ENCODE measurements around the gene DCUN1D2. TPM values are rescaled to one million over a fixed set of nuclear protein-coding genes. Genes with fewer than 3 reads are reported as not detected.

The DCUN1D2 gene
- total RNA-seq, 1 donor from 2014 or later, result 23.0 TPM

GRCh38 chr13:113410472-113411201 lies 79.9 kb downstream of the DCUN1D2 start:
- intact Hi-C loops (cut with micrococcal nuclease), result no loop called here

GRCh38 chr13:113408562-113408961 lies 81.9 kb downstream of the DCUN1D2 start:
- intact Hi-C loops (cut with micrococcal nuclease), result no loop called here

GRCh38 chr13:113407531-113408393 lies 82.7 kb downstream of the DCUN1D2 start:
- intact Hi-C loops (cut with micrococcal nuclease), result no loop called here

GRCh38 chr13:113407103-113407530 lies 83.4 kb downstream of the DCUN1D2 start:
- intact Hi-C loops (cut with micrococcal nuclease), result no loop called here

- intact Hi-C loops (cut with micrococcal nuclease), result no loop called here
Observed at GRCh38 chr13:113406321-113407102, 84.0 kb downstream of the DCUN1D2 start.

Other genes with a start within 250 kb of the DCUN1D2 start
- 75.9 and 77.0 TPM in 2 replicates for gene LAMP1, start 193.5 kb downstream of the DCUN1D2 start, total RNA-seq
- gene GRTP1, start 126.6 kb downstream of the DCUN1D2 start, total RNA-seq, result not detected in 2 replicates
- 0.98 TPM in 2 replicates for gene ADPRHL1, start 37.2 kb downstream of the DCUN1D2 start, total RNA-seq
- gene TFDP1, start 94.0 kb upstream of the DCUN1D2 start, total RNA-seq, result 171 TPM in 2 replicates
- gene ATP4B, start 167.5 kb upstream of the DCUN1D2 start, total RNA-seq, result not detected in 2 replicates
- gene GRK1, start 176.5 kb upstream of the DCUN1D2 start, total RNA-seq, result 0.05 TPM in 1 of 2 replicates, not detected in the other